ENCODE measurements around the gene ERC2.

The ERC2 gene

DNA sequence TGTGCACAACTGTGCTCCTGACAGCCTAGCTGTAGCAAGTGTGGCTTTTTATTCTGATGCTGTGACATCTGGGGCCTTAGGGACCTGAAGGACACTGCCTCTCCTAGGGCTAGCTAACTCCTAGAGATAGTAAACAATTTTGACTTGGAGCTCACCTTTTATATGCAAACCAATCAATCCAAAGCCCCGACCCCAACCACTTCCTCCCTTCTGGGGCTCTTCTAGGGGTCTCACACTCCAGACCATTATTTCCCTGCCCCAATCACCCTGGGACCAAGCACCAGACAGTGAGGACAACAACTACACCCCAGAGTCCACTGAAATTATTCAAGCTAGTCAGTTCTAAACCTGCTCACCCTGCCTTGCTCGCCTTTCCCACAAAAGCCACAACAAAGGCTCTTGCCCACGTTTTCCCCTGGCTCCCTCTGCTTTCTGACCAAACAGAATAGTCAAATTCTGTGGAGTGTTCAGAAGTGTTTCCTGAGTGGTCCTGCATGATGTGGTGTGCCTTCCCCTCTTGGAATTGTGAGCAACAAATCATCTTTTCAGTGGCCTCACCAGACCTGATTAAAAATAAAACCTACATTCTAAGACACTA is 897.0 kb downstream of the ERC2 start:
- no CpG with 5 or more reads among the region's 3 CpGs for WGBS (ENCODE audit: extremely low coverage, insufficient coverage, insufficient read length)
- Histone ChIP-seq H3K27ac (ENCODE audit: low read depth, low read length) (peak overlapping the region; percentile 84), H3K4ac (ENCODE audit: low read depth, low read length) (peak overlapping the region; percentile 38), H3K14ac (ENCODE audit: low read length) (peak overlapping the region; percentile 50), H3K9me3 (ENCODE audit: insufficient read depth, low read depth, low read length) (peaks cover 2% of the 10 kb centered on the region), H3K9ac (ENCODE audit: low read length) (no peak overlapping the region), H3K79me1 (ENCODE audit: low read length) (peaks cover 44% of the 10 kb centered on the region), H2BK5ac (ENCODE audit: low read depth, low read length, poor library complexity) (peak overlapping the region; percentile 81), H2AK5ac (ENCODE audit: low read length) (peak overlapping the region; percentile 8), H3K4me2 (ENCODE audit: low read length) (no peak overlapping the region), H3K4me1 (ENCODE audit: control insufficient read depth in 1 of 2, insufficient read depth in 2 of 2, low read length in 2 of 2) (peaks cover 39 to 47% of the 10 kb centered on the region in 2 experiments), H2BK120ac (ENCODE audit: insufficient read depth, low read length, poor library complexity) (peak overlapping the region; percentile 77), H2AFZ (ENCODE audit: insufficient read depth, low read length, poor library complexity) (no peak overlapping the region), H2BK12ac (ENCODE audit: low read length) (peak overlapping the region; percentile 80), H3K23ac (ENCODE audit: low read length) (no peak overlapping the region), H3K36me3 (ENCODE audit: control insufficient read depth in 1 of 2, insufficient read depth in 2 of 2, low read length in 2 of 2) (no peaks in the 10 kb centered on the region), H4K12ac (ENCODE audit: low read depth, low read length) (no peak overlapping the region), H3K4me3 (ENCODE audit: low read depth, low read length) (no peak overlapping the region), H3K79me2 (ENCODE audit: control insufficient read depth, insufficient read depth, low read length, poor library complexity) (peaks cover 2% of the 10 kb centered on the region), H4K91ac (ENCODE audit: low read depth, low read length) (peak overlapping the region; percentile 83), H4K8ac (ENCODE audit: low read depth, low read length) (peak overlapping the region; percentile 37), H3K18ac (ENCODE audit: low read length) (peak overlapping the region; percentile 28), H3K27me3 (ENCODE audit: insufficient read depth, low read length) (no peaks in the 10 kb centered on the region)
- no peak for DNase-seq

- H2BK5ac ChIP-seq (ENCODE audit: low read depth, low read length, poor library complexity) = peak overlapping the region; percentile 90
- peaks cover 39 to 46% of the 10 kb centered on the region in 2 experiments for H3K4me1 ChIP-seq (ENCODE audit: control insufficient read depth in 1 of 2, insufficient read depth in 2 of 2, low read length in 2 of 2)
- H3K4ac ChIP-seq (ENCODE audit: low read depth, low read length) = peak overlapping the region; percentile 9
- no peak overlapping the region for H2AFZ ChIP-seq (ENCODE audit: insufficient read depth, low read length, poor library complexity)
- peak overlapping the region; percentile 17 for H3K4me2 ChIP-seq (ENCODE audit: low read length)
- H4K12ac ChIP-seq (ENCODE audit: low read depth, low read length) = no peak overlapping the region
- WGBS (ENCODE audit: extremely low coverage, insufficient coverage, insufficient read length) = no CpG with 5 or more reads among the region's 9 CpGs
- H3K23ac ChIP-seq (ENCODE audit: low read length) = no peak overlapping the region
- peak overlapping the region; percentile 92 for H4K91ac ChIP-seq (ENCODE audit: low read depth, low read length)
- H2AK5ac ChIP-seq (ENCODE audit: low read length) = peak overlapping the region; percentile 83
- H3K79me2 ChIP-seq (ENCODE audit: control insufficient read depth, insufficient read depth, low read length, poor library complexity) = peaks cover 2% of the 10 kb centered on the region
- no peak overlapping the region for H3K9ac ChIP-seq (ENCODE audit: low read length)
- H2BK12ac ChIP-seq (ENCODE audit: low read length) = peak overlapping the region; percentile 96
- H3K27ac ChIP-seq (ENCODE audit: low read depth, low read length) = peak overlapping the region; percentile 82
- no peaks in the 10 kb centered on the region for H3K36me3 ChIP-seq (ENCODE audit: control insufficient read depth in 1 of 2, insufficient read depth in 2 of 2, low read length in 2 of 2)
- H3K14ac ChIP-seq (ENCODE audit: low read length) = peak overlapping the region; percentile 66
- peaks cover 43% of the 10 kb centered on the region for H3K79me1 ChIP-seq (ENCODE audit: low read length)
- peak overlapping the region; percentile 49 for H2BK120ac ChIP-seq (ENCODE audit: insufficient read depth, low read length, poor library complexity)
- no peak overlapping the region for H3K4me3 ChIP-seq (ENCODE audit: low read depth, low read length)
- H3K27me3 ChIP-seq (ENCODE audit: insufficient read depth, low read length) = no peaks in the 10 kb centered on the region
- peak overlapping the region; percentile 48 for H3K18ac ChIP-seq (ENCODE audit: low read length)
- peak overlapping the region; percentile 57 for H4K8ac ChIP-seq (ENCODE audit: low read depth, low read length)
- H3K9me3 ChIP-seq (ENCODE audit: insufficient read depth, low read depth, low read length) = peaks cover 2% of the 10 kb centered on the region
- no peak for DNase-seq
Measured at GRCh38 chr3:55570271-55570711, 898.0 kb downstream of the ERC2 start.

GRCh38 chr3:55569033-55569599 is 899.2 kb downstream of the ERC2 start:
- Histone ChIP-seq H4K8ac (ENCODE audit: low read depth, low read length) (peak overlapping the region; percentile 34), H2BK12ac (ENCODE audit: low read length) (peak overlapping the region; percentile 13), H3K79me2 (ENCODE audit: control insufficient read depth, insufficient read depth, low read length, poor library complexity) (peaks cover 2% of the 10 kb centered on the region), H3K27me3 (ENCODE audit: insufficient read depth, low read length) (no peaks in the 10 kb centered on the region), H2BK120ac (ENCODE audit: insufficient read depth, low read length, poor library complexity) (peak overlapping the region; percentile 20), H4K12ac (ENCODE audit: low read depth, low read length) (no peak overlapping the region), H3K18ac (ENCODE audit: low read length) (peak overlapping the region; percentile 39), H3K27ac (ENCODE audit: low read depth, low read length) (peak overlapping the region; percentile 85), H2BK5ac (ENCODE audit: low read depth, low read length, poor library complexity) (peak overlapping the region; percentile 9), H3K4me1 (ENCODE audit: control insufficient read depth in 1 of 2, insufficient read depth in 2 of 2, low read length in 2 of 2) (peaks cover 35 to 42% of the 10 kb centered on the region in 2 experiments), H3K36me3 (ENCODE audit: control insufficient read depth in 1 of 2, insufficient read depth in 2 of 2, low read length in 2 of 2) (no peaks in the 10 kb centered on the region), H3K4ac (ENCODE audit: low read depth, low read length) (peak overlapping the region; percentile 1), H2AFZ (ENCODE audit: insufficient read depth, low read length, poor library complexity) (no peak overlapping the region), H3K79me1 (ENCODE audit: low read length) (peaks cover 38% of the 10 kb centered on the region), H3K4me3 (ENCODE audit: low read depth, low read length) (no peak overlapping the region), H3K14ac (ENCODE audit: low read length) (peak overlapping the region; percentile 18), H3K9me3 (ENCODE audit: insufficient read depth, low read depth, low read length) (peaks cover 2% of the 10 kb centered on the region), H3K9ac (ENCODE audit: low read length) (no peak overlapping the region), H4K91ac (ENCODE audit: low read depth, low read length) (peak overlapping the region; percentile 41), H2AK5ac (ENCODE audit: low read length) (no peak overlapping the region), H3K4me2 (ENCODE audit: low read length) (peak overlapping the region; percentile 37), H3K23ac (ENCODE audit: low read length) (no peak overlapping the region)
- peak; percentile 94 to 99 for DNase-seq
- no CpG with 5 or more reads among the region's 10 CpGs for WGBS (ENCODE audit: extremely low coverage, insufficient coverage, insufficient read length)

- Histone ChIP-seq H3K4me1 (ENCODE audit: control insufficient read depth in 1 of 2, insufficient read depth in 2 of 2, low read length in 2 of 2) (peaks cover 35% of the 10 kb centered on the region in 2 experiments), H2BK120ac (ENCODE audit: insufficient read depth, low read length, poor library complexity) (peak overlapping the region; percentile 87), H4K12ac (ENCODE audit: low read depth, low read length) (no peak overlapping the region), H3K79me1 (ENCODE audit: low read length) (peaks cover 32% of the 10 kb centered on the region), H3K9ac (ENCODE audit: low read length) (no peak overlapping the region), H3K79me2 (ENCODE audit: control insufficient read depth, insufficient read depth, low read length, poor library complexity) (peaks cover 2% of the 10 kb centered on the region), H3K9me3 (ENCODE audit: insufficient read depth, low read depth, low read length) (peaks cover 2% of the 10 kb centered on the region), H2BK5ac (ENCODE audit: low read depth, low read length, poor library complexity) (no peak overlapping the region), H2BK12ac (ENCODE audit: low read length) (peak overlapping the region; percentile 95), H3K4me3 (ENCODE audit: low read depth, low read length) (no peak overlapping the region), H4K91ac (ENCODE audit: low read depth, low read length) (peak overlapping the region; percentile 77), H3K4me2 (ENCODE audit: low read length) (no peak overlapping the region), H3K23ac (ENCODE audit: low read length) (no peak overlapping the region), H3K14ac (ENCODE audit: low read length) (peak overlapping the region; percentile 28), H3K27me3 (ENCODE audit: insufficient read depth, low read length) (no peaks in the 10 kb centered on the region), H4K8ac (ENCODE audit: low read depth, low read length) (no peak overlapping the region), H3K18ac (ENCODE audit: low read length) (peak overlapping the region; percentile 45), H2AFZ (ENCODE audit: insufficient read depth, low read length, poor library complexity) (no peak overlapping the region), H2AK5ac (ENCODE audit: low read length) (peak overlapping the region; percentile 49), H3K36me3 (ENCODE audit: control insufficient read depth in 1 of 2, insufficient read depth in 2 of 2, low read length in 2 of 2) (no peaks in the 10 kb centered on the region), H3K4ac (ENCODE audit: low read depth, low read length) (no peak overlapping the region), H3K27ac (ENCODE audit: low read depth, low read length) (no peak overlapping the region)
- no CpG with 5 or more reads among the region's 3 CpGs for WGBS (ENCODE audit: extremely low coverage, insufficient coverage, insufficient read length)
- peak; percentile 97 to 98 for DNase-seq
Measured at GRCh38 chr3:55567615-55568014, 900.7 kb downstream of the ERC2 start.
